HPDE6-E6E7 (cell line): Measurements from ENCODE around the gene MORN1.

Experiments
- DNase-seq: peaks from one replicate; pipeline ENCODE4 v3.0.0; 2011; ENCODE audit warnings: missing footprints; ENCODE audit errors: extremely low spot score

The MORN1 gene

GRCh38 chr1:2352341-2352896 lies 38.9 kb downstream of the MORN1 start:
- no peak for DNase-seq

GRCh38 chr1:2351723-2352122 lies 39.6 kb downstream of the MORN1 start:
- DNase-seq, result no peak

- DNase-seq, result no peak
These were observed 40.3 kb downstream of the MORN1 start for GRCh38 chr1:2350911-2351655.

- DNase-seq, result no peak
These were observed 40.9 kb downstream of the MORN1 start for GRCh38 chr1:2350501-2350900.

- DNase-seq, result no peak
These were observed 41.5 kb downstream of the MORN1 start for GRCh38 chr1:2349806-2350205.

GRCh38 chr1:2348346-2349325 lies 42.7 kb downstream of the MORN1 start:
- no peak for DNase-seq

GRCh38 chr1:2347896-2348295 lies 43.5 kb downstream of the MORN1 start:
- DNase-seq, result no peak

GRCh38 chr1:2347409-2347785 lies 44.0 kb downstream of the MORN1 start:
- no peak for DNase-seq

GRCh38 chr1:2346691-2347408 lies 44.5 kb downstream of the MORN1 start:
- no peak for DNase-seq

GRCh38 chr1:2345297-2346075 lies 45.9 kb downstream of the MORN1 start:
- no peak for DNase-seq

GRCh38 chr1:2344744-2345296 lies 46.5 kb downstream of the MORN1 start:
- no peak for DNase-seq

- DNase-seq, result no peak
These were observed 47.2 kb downstream of the MORN1 start for GRCh38 chr1:2344121-2344681.

- no peak for DNase-seq
These were observed 48.1 kb downstream of the MORN1 start for GRCh38 chr1:2343023-2343935.

GRCh38 chr1:2342384-2343022 lies 48.9 kb downstream of the MORN1 start:
- no peak for DNase-seq

GRCh38 chr1:2341706-2342383 lies 49.5 kb downstream of the MORN1 start:
- DNase-seq, result no peak

GRCh38 chr1:2340918-2341254 lies 50.5 kb downstream of the MORN1 start:
- DNase-seq, result no peak

GRCh38 chr1:2340086-2340917 lies 51.1 kb downstream of the MORN1 start:
- DNase-seq, result no peak
